Right forelimb (tissue), 1 donor: ENCODE measurements around the gene ZNF287.
"Not testable (repeated sequence)": the region's sequence is repeated elsewhere in the genome, so short reads cannot be mapped to it uniquely, and the experiment has no call there.

Experiments
- DNase-seq: peaks from one replicate; pipeline ENCODE4 v3.0.0-alpha.2; 2018

The ZNF287 gene

GRCh38 chr17:16568541-16569357 lies at the start of gene ZNF287:
Gene ZNF287 (minus strand): TSS chr17:16569204. CDS start chr17:16567731, 1,473 bp downstream.
- peak; percentile 93 for DNase-seq

GRCh38 chr17:16617481-16618060 lies 48.6 kb upstream of the ZNF287 start:
- DNase-seq = no peak

GRCh38 chr17:16599537-16599936 lies 30.5 kb upstream of the ZNF287 start:
- no peak for DNase-seq

- DNase-seq = no peak
These were observed 24.5 kb upstream of the ZNF287 start for GRCh38 chr17:16593356-16594102.

- peak; percentile 95 for DNase-seq
These were observed 20.3 kb upstream of the ZNF287 start for GRCh38 chr17:16589097-16589969.

- no peak for DNase-seq
These were observed 16.8 kb upstream of the ZNF287 start for GRCh38 chr17:16585796-16586195.

GRCh38 chr17:16584273-16584995 lies 15.4 kb upstream of the ZNF287 start:
- peak; percentile 92 for DNase-seq

GRCh38 chr17:16583781-16584180 lies 14.8 kb upstream of the ZNF287 start:
- DNase-seq = no peak

GRCh38 chr17:16573466-16573865 lies 4.5 kb upstream of the ZNF287 start:
- DNase-seq = no peak

- DNase-seq = no peak
These were observed 331 bp upstream of the ZNF287 start for GRCh38 chr17:16569358-16569712.

- no peak for DNase-seq
These were observed 16.4 kb downstream of the ZNF287 start for GRCh38 chr17:16552637-16553045.

- no peak for DNase-seq
These were observed 16.9 kb downstream of the ZNF287 start for GRCh38 chr17:16551878-16552636.

GRCh38 chr17:16537130-16537458 lies 31.9 kb downstream of the ZNF287 start:
- DNase-seq = no peak

GRCh38 chr17:16534236-16534635 lies 34.8 kb downstream of the ZNF287 start:
- no peak for DNase-seq

- DNase-seq = no peak
These were observed 39.1 kb downstream of the ZNF287 start for GRCh38 chr17:16529906-16530305.

- no peak for DNase-seq
These were observed 41.7 kb downstream of the ZNF287 start for GRCh38 chr17:16527298-16527697.

GRCh38 chr17:16525556-16525955 lies 43.4 kb downstream of the ZNF287 start:
- DNase-seq = not testable (repeated sequence)

- peak; percentile 82 for DNase-seq
These were observed 47.8 kb downstream of the ZNF287 start for GRCh38 chr17:16521070-16521727.

GRCh38 chr17:16519021-16519420 lies 50.0 kb downstream of the ZNF287 start:
- DNase-seq = no peak

- no peak for DNase-seq
These were observed 51.5 kb downstream of the ZNF287 start for GRCh38 chr17:16517477-16517876.

GRCh38 chr17:16516594-16517051 lies 52.4 kb downstream of the ZNF287 start:
- peak; percentile 62 for DNase-seq
